Measurements from ENCODE around the gene THNSL1.

Gene THNSL1

GRCh38 chr10:25016376-25017153 is at the start of gene THNSL1 (continued):
- 0 out of 2 replicates have a peak, but pooled peaks have one; percentile 52 for TF ChIP-seq HOXC10 (CRISPR knock-in tag; IDR thresholded peaks at IDR 0.05)
- peak; percentile 52 for TF ChIP-seq GLIS1 (tag by site-specific recombination; IDR thresholded peaks at IDR 0.05)
- no peak for TF ChIP-seq ZNF354C (tag by site-specific recombination; IDR thresholded peaks at IDR 0.05; ENCODE audit: borderline replicate concordance, low read depth)
- TF ChIP-seq ZNF221 (tag by site-specific recombination; IDR thresholded peaks at IDR 0.05; ENCODE audit: borderline replicate concordance): no peak
- no peak for TF ChIP-seq ZNF423 (tag by site-specific recombination; IDR thresholded peaks at IDR 0.05)
- no peak for TF ChIP-seq ZNF132 (tag by site-specific recombination; IDR thresholded peaks at IDR 0.05; ENCODE audit: borderline replicate concordance)
- TF ChIP-seq ZNF174 (tag by site-specific recombination; IDR thresholded peaks at IDR 0.05): no peak
- no peak for TF ChIP-seq ZNF670 (tag by site-specific recombination; IDR thresholded peaks at IDR 0.05; ENCODE audit: low read depth)
- no peak for TF ChIP-seq GFI1B (tag by site-specific recombination; IDR thresholded peaks at IDR 0.05)
- TF ChIP-seq ZEB2 (tag by site-specific recombination; IDR thresholded peaks at IDR 0.05): peak; percentile 95
- TF ChIP-seq ZNF140 (tag by site-specific recombination; IDR thresholded peaks at IDR 0.05): no peak
- peak; percentile 75; the same call in 1 of the 2 replicates for TF ChIP-seq ZNF600 (tag by site-specific recombination; IDR thresholded peaks at IDR 0.05)
- TF ChIP-seq ZNF274 (IDR thresholded peaks at IDR 0.05; ENCODE audit: low read length): no peak
- TF ChIP-seq ZNF274 (tag by site-specific recombination; IDR thresholded peaks at IDR 0.05; ENCODE audit: borderline replicate concordance): no peak
- TF ChIP-seq YY1 (tag by site-specific recombination; IDR thresholded peaks at IDR 0.05): 0 out of 2 replicates have a peak, but pooled peaks have one; percentile 47
- TF ChIP-seq, protein P1, sequence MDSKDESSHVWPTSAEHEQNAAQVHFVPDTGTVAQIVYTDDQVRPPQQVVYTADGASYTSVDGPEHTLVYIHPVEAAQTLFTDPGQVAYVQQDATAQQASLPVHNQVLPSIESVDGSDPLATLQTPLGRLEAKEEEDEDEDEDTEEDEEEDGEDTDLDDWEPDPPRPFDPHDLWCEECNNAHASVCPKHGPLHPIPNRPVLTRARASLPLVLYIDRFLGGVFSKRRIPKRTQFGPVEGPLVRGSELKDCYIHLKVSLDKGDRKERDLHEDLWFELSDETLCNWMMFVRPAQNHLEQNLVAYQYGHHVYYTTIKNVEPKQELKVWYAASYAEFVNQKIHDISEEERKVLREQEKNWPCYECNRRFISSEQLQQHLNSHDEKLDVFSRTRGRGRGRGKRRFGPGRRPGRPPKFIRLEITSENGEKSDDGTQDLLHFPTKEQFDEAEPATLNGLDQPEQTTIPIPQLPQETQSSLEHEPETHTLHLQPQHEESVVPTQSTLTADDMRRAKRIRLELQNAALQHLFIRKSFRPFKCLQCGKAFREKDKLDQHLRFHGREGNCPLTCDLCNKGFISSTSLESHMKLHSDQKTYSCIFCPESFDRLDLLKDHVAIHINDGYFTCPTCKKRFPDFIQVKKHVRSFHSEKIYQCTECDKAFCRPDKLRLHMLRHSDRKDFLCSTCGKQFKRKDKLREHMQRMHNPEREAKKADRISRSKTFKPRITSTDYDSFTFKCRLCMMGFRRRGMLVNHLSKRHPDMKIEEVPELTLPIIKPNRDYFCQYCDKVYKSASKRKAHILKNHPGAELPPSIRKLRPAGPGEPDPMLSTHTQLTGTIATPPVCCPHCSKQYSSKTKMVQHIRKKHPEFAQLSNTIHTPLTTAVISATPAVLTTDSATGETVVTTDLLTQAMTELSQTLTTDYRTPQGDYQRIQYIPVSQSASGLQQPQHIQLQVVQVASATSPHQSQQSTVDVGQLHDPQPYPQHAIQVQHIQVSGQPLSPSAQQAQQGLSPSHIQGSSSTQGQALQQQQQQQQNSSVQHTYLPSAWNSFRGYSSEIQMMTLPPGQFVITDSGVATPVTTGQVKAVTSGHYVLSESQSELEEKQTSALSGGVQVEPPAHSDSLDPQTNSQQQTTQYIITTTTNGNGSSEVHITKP (tag by site-specific recombination; IDR thresholded peaks at IDR 0.05): no peak
- no peak for TF ChIP-seq SALL2 (tag by site-specific recombination; IDR thresholded peaks at IDR 0.05; ENCODE audit: borderline replicate concordance)
- no peak for TF ChIP-seq ZNF585B (tag by site-specific recombination; IDR thresholded peaks at IDR 0.05)
- TF ChIP-seq ZNF777 (tag by site-specific recombination; IDR thresholded peaks at IDR 0.05; ENCODE audit: borderline replicate concordance): no peak
- peak; percentile 83; the same call in 1 of the 2 replicates for TF ChIP-seq PBX3 (CRISPR knock-in tag; IDR thresholded peaks at IDR 0.05)
- peak; percentile 77; the same call in 1 of the 2 replicates for TF ChIP-seq GLIS2 (tag by site-specific recombination; IDR thresholded peaks at IDR 0.05)
- TF ChIP-seq ZBTB17 (tag by site-specific recombination; IDR thresholded peaks at IDR 0.05): peak; percentile 89
- TF ChIP-seq, protein P2, sequence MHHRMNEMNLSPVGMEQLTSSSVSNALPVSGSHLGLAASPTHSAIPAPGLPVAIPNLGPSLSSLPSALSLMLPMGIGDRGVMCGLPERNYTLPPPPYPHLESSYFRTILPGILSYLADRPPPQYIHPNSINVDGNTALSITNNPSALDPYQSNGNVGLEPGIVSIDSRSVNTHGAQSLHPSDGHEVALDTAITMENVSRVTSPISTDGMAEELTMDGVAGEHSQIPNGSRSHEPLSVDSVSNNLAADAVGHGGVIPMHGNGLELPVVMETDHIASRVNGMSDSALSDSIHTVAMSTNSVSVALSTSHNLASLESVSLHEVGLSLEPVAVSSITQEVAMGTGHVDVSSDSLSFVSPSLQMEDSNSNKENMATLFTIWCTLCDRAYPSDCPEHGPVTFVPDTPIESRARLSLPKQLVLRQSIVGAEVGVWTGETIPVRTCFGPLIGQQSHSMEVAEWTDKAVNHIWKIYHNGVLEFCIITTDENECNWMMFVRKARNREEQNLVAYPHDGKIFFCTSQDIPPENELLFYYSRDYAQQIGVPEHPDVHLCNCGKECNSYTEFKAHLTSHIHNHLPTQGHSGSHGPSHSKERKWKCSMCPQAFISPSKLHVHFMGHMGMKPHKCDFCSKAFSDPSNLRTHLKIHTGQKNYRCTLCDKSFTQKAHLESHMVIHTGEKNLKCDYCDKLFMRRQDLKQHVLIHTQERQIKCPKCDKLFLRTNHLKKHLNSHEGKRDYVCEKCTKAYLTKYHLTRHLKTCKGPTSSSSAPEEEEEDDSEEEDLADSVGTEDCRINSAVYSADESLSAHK (tag by site-specific recombination; IDR thresholded peaks at IDR 0.05): peak; percentile 53; the same call in 1 of the 2 replicates
- TF ChIP-seq ZNF529 (tag by site-specific recombination; IDR thresholded peaks at IDR 0.05; ENCODE audit: insufficient replicate concordance): no peak
- no peak for TF ChIP-seq ZBTB48 (tag by site-specific recombination; IDR thresholded peaks at IDR 0.05)
- no peak; the same call in none of the 2 replicates for TF ChIP-seq ZNF843 (tag by site-specific recombination; IDR thresholded peaks at IDR 0.05)
- TF ChIP-seq ZFP3 (tag by site-specific recombination; IDR thresholded peaks at IDR 0.05; ENCODE audit: low read depth): no peak
- peak; percentile 95 for TF ChIP-seq ZFP69B (tag by site-specific recombination; IDR thresholded peaks at IDR 0.05)
- peak; percentile 72; the same call in 1 of the 2 replicates for TF ChIP-seq ZNF610 (tag by site-specific recombination; IDR thresholded peaks at IDR 0.05; ENCODE audit: borderline replicate concordance)
- TF ChIP-seq ZBTB49 (tag by site-specific recombination; IDR thresholded peaks at IDR 0.05; ENCODE audit: low read depth): no peak
- no peak; the same call in 1 of the 2 replicates for TF ChIP-seq ZNF16 (tag by site-specific recombination; IDR thresholded peaks at IDR 0.05; ENCODE audit: low read depth)
